Globus pallidus (tissue), 1 donor: ENCODE data around the gene SLC2A6.

Source experiments
- DNase-seq: peaks from one replicate; pipeline ENCODE4 v3.0.0-alpha.2; 2015; ENCODE audit warnings: low spot score

The SLC2A6 gene

DNA sequence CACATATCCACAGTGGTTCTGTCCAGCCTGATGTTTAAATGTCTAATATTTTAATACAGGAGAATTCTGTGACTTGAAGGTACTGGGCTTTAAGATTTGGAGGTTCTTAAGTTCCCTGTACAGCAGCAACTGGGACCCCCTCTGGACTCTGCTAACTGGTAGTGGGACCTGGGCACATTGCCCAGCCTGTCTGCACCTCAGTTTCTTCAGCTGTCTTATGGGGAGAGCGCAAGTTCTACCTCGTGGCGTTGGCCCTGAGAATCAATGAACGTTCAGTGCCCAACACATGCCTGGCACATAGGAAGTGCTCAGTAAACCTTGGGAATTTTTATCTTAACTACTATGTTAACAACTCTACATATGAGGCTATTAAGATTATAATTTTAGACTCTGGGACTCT is 1.4 kb downstream of the SLC2A6 start:
- no peak for DNase-seq

DNA sequence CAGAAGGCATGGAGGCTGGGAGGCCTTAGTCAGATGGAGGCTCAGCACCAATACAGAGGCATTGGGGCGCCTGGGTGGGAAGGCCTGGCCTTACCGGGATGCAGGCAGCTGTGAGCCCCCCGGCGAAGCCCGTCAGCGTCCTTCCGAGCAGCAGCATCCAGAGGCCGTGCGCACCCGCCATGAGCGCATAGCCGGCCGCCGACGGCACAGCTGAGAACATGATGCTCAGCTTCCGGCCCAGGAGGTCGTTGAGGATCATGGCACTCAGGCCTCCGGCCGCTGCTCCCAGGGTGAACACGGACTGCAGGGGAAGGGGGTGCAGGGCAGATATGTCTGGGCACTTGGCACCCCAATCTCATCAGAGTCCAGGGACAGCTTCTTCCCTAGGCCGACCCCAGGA is 2.0 kb downstream of the SLC2A6 start:
- DNase-seq: no peak

DNA sequence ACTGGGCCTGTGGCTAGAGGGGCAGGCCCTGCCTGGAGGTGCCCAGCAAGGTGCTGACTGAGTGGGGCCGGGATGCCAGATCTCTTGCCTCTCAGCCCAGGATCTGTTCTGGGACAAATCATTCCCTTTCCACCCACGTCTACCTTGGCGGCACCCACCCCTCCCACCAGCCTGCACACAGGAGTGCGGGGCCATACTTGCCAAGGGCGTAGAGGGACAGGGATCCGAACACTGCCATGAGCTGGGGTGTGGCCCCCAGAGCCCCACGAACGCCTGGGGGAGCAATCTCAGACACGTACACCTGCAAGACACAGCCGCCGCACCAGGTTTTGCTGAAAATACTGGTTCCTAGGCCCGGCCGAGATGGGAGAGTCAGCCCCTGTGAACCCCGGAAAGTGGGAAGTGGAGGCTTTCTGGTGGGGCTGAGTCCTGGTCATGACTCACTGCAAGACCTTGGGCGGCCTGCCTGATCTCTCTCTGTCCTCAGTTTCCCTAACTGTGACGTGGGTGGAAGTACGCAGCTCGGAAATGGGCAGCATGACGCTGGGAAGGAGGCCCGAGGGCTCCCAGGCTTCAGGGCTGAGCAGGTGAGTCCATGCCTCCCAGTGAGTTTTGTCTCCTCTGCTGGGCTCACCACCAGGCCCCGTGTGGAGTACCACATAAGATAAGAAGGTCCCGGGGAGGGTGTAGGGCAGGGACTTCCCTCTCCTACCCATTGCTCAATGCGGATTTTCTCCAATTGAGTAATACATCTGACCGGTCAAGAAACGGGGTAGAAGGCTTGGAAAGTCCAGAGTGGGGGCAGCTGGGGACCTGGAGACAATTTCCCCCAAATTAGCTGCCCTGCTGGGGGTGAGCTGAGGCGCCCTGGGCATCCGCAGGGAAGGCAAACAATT is 2.6 kb downstream of the SLC2A6 start:
- no peak for DNase-seq

DNA sequence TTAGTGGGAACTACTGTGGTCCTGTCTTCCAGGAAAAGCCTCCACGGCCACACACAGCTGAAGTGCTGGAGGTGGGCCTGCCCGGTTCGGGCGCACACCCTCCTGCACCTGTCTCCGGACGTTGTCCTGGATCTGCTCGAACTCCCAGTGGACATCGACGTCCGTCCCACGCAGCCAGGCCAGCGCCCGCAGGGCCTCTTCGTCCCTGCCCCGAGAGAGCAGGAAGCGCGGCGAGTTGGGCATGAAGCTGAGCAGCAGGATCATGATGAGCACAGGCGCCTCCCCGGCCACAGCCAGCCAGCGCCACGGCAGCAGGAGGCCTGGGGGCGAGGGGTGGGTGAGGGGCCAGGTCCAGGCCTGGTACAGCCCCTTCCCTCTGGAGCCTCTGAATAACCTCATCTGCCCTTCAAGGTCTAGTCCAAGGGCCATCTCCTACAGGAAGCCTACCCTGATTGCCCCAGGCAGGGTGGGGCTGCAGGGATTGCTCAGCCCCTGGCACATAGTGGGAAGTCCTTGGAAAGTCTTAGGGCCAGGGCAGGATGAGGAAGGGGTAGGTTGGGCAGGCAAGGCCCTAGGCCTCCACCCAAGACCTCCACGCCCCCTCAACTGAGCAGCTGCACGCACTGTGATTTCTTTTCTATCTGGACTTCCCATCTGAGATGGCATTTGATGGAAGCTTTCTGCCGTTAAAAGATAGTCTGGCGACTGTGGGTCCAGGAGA is 3.4 kb downstream of the SLC2A6 start:
- DNase-seq: no peak

DNA sequence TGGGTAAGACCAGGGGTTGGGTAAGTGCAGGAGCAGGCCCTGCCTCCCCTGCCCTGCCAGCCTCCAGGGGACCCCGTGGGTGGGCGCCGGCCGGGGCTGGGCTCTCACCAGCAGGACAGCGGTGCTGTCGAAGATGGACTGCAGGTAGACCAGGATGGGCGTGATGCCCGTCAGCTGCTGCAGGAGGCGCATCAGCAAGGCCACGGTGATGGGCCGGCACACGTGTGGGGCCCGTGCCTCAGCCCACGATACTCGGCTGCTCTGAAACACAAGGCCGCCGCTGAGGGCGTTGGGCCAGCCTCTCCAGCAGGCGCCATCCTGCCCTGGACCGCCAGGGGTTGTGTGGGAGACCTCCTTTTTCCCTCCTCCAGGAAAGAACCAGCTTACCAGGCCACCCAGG is 4.0 kb downstream of the SLC2A6 start:
- DNase-seq: no peak

DNA sequence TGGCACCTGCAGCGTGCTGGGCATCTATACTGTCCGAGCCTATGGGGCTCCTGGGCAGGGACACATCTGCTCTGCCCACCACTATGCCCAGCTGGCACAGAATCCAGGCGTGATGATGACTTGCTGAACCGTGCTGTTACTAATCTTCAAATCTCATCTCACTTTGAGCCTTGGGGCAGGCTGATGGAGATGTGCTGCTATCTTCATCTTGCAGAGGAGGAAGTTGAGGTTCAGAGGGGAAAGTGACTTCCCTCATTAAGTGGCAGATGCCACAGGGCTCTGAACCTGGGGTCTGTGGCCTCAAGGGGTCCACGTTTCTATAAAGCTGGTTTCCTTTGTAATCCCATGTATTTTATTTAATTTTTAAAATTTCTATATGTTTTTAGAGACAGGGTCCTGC is 4.7 kb downstream of the SLC2A6 start:
- no peak for DNase-seq

DNA sequence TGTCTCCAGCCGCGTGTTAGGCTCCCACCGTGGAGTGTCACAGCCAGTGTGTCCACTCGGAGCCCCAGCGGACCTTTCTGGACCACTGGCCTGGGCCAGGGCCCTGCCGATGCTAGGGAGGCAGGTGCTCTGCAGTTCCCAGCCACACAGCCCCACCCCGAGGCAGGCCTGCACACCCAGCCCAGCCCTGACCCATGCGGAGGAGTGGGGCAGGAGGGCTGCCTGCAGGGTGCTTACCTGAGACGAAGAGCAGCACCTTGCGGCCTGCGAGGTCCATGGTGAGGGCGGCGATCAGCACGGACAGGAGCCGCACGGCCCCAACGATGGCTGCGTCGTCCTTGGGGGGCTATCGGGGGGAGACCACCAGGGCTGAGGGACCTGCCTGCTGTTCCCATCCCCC is 5.2 kb downstream of the SLC2A6 start:
- no peak for DNase-seq

DNA sequence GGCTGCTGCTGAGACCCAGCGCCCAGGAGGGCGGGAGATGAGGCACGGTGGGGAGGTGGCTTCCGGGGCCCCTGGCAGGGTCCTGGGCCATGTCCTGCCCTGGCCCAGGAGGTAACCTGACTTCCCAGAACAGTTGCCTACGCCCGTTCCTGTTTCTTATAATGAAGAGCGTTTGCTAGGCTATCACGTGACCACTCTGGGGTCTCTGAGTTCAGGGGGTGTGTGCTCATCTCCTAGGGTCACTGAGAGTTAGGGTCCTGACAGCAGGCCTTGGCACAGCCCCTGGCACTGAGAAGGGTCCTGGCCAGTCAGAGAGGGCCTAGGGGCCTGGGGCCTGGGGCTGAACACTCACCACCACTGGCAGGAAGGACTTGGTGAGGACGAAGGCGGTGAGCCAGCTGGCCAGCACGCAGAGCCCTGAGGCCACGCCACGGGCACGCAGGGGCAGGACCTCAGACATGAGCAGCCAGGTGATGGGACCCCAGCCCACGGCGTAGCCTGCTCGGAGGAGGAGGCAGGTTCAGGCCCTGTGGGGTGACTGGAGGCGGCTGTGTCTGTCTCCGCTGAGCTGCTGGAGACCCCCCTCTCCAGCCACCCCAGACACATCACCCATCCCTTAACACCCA is 6.0 kb downstream of the SLC2A6 start:
- DNase-seq: no peak

DNA sequence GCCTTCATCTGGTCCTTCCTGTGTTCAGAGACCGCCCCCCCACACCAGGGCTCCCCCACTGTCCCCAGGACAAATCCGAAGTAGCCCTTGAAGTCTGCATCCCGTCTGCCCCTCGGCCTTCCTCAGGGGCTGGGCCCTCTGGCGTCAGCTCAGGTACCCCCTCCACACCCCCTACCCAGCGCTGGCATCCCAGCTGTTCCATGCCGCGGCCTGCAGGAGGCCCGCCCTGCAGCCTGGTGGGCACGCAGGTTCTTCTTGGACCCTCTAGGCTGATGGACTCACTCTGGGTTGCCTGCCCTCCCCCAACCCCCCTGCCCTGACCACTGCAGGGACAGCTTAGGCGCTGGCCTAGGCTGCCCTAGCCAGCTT is 6.6 kb downstream of the SLC2A6 start:
- DNase-seq: no peak

DNA sequence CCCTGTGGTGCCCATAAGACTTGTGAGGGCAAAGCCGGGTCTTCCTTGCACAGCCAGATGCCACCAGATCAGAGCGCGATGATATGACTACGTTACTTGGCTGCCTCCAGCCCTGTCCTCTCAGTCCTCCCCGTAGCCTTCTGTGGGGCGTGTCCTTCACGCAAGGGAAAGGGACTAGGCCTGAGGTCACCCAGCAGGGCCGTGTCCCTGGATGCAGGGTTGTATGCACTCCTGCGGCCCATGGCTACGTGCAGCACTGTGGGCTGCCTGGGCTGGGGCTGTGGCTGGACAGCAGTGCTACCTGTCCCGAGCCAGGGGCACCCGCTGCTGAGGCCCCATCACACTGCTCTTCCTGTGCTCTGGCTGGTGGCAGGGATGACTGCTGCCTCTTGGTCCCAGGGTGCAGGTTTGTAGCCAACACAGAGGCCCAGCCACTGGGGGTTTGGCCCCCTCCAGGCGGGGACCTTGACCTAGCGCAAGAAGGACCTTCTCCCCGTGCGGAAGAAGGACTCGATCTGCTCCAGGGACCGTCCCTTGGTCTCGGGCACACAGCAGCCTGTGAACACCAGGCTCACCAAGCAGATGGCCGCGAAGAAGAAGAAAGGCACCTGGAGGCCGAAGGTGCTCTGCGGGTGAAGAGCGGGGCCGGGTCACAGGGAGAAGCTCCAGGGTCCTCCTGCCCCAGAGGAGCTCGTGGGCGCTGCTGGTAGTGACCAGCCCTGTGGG is 7.2 kb downstream of the SLC2A6 start:
- DNase-seq: no peak

DNA sequence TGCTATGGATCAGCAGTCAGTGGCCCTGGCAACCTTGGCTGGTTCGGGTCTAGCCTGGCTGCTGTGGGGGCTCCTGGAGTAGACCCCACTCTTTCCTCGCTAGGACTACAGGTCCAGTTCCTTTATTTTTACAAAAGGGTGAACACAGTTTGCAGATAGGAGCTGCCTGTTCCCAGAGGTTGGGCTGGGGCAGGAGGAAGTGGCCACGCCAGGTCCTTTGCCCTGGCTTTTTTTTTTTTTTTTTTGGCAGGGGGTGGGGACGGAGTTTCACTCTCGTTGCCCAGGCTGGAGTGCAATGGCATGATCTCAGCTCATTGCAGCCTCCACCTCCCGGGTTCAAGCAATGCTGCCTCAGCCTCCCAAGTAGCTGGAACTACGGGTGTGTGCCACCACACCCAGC is 7.9 kb downstream of the SLC2A6 start:
- DNase-seq: no peak

DNA sequence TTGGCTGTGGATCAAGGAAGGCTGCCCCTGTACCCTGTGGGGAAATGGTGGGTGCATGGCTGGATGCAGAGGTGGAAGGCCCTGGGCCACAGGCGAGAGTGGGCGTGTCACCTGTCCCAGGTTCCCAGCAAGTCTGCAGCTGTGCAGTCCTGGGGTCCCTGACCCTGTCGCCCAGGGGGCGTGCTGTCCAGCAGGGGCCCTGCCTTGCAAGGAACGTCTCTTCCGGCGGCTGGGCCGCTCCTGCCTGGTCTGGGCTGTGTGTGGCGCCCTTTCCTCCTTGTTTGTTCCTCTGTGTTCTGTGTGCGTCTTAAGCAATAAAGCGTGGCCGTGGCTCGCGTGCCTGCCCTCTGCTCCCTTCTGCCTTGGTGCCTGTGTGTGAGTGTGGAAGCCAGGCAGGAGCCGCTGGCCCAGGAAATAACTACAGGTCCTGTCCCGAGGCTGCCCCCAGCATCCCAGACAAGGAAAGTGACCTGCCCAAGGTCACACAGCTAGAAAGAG is 8.4 kb downstream of the SLC2A6 start:
- DNase-seq: no peak

DNA sequence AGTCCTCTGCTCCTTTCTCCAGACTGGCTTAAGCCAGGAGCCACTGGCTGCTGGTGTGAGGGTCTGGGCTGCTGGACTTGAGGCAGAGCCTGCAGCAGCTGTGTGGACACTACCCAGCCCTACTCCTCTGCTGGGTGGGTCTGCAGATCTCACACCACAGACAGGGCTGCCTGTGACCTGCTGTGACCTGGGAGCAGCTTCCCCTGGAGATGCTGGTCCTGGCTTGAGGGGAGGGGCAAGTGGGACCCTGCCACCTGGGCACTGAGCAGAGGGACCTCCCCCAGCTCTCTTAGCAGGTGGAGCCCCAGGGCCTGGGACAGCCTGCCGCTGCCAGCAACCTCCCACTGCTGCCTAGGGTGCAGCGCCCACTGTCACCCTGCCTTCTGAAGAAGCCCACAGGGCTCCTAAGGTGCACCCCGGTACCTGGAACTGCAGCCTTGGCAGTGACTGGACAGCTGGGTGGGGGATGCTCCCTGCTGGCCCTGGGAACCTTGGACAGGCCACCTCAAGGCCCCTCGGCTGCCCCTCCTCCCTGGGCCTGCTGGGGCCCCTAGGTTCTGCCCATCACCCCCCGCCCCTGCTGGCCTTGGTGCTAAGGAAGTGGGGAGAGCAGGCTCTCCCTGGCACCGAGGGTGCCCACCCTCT is 10.0 kb downstream of the SLC2A6 start:
- DNase-seq: no peak

DNA sequence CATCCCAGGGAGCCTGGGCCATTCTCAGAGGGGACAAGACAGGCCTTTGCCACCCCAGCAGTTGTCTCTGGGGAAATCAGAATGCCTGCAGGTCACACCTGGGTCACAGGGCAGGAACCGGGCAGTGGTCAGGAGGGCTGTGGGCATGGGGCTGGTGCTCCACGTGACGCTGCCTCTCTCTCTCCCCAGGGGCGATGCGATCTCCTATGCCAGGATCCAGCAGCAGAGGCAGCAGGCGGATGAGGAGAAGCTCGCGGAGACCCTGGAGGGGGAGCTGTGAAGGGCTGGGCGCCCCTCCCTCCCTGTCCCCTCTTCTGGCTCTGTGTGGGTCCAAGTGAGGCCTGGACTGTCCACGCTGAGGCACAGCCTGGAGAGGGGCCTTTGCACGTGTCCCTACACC is 10.5 kb downstream of the SLC2A6 start:
- no peak for DNase-seq

DNA sequence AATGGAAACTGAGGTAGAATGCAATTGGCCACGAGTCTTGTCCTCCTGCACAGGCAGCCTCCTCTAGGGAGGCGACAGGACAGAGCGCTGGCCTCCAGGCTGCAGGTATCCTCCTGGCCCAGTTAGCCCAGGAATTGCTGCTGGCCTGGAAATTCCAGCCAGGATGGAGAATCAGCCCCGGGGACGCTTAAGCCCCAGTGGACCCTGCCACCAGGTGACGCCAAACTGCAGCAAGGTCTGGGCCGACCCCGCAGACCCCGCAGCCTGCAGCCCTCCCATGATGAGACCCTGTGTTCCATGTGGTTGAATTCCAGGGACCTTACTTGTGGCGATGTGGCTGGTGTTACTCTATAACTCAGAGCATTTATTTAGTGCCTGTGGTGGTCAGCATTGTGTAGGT is 11.8 kb downstream of the SLC2A6 start:
- DNase-seq: no peak

DNA sequence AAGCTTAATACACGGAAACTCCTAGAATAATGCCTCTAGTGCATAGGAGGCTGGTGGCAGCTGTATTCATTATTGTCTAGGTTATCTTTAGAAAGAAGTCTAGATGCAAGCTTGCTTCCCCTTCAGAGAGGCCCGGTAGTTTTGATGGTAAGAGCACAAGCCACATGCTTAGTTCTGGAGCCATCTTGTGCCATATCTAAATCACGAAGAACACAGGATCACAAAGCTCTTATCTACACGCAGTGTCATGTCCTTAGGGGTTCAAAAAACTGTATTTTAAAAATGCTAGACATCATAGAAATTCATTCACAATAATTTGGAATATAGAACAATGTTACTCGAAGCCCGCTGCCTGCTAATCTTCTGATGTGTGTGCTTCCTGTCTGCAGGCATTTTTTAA is 12.9 kb downstream of the SLC2A6 start:
- DNase-seq: no peak

DNA sequence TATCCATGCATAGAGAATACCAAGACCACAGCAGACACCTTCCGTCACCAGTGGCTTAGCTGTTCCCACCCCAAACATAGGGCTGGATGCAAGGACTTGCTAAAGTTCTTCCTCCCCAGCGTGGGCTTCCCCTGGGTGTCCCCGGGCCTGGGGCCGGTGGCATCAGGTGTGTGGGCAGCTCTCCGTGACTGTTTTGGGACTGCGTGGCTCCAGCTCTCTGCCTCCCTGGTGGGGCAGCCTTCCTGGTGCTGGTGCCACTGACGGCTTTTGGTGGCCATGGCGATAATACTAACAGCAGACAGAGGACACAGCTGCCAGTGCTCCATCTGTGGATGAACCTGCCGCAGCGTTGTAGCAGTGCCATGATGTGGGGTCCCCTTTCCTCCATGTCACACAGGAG is 14.3 kb downstream of the SLC2A6 start:
- no peak for DNase-seq

DNA sequence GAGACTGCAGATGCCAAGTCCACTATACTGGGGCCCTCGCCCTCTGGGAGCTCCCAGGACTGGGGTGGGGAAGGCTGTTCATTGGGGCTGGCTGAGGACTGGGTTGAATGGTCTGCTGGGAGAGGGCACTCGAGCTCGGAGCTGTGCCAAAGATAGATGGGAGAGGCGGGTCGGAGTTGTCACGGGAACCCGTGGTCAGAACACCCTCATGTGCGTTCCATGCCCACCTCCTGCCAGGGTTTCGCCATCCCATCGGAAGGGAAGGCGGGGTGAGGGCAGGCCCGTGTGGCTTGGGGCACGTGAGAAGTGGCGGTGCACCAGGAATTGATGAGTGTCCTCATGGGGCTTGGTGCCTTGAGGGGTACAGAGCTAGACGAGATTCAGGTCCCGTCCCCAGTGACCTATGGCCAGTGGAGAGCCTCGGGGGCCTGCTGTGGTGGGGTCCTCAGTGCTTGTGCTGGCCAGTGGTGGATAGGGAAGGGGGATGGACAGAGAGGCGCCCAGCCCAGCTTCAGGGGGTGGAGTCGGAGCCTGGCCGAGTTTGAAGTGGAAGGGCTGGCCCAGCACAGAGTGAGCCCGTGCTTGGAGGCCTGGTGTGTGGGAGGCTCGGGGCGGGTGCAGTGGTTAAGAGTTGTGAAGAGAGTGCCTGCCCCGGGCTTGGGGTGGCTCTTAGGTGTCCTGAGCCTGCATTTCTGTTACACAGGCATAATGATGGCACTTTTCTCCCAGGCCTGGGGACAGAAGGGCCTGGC is 14.9 kb downstream of the SLC2A6 start:
- no peak for DNase-seq

DNA sequence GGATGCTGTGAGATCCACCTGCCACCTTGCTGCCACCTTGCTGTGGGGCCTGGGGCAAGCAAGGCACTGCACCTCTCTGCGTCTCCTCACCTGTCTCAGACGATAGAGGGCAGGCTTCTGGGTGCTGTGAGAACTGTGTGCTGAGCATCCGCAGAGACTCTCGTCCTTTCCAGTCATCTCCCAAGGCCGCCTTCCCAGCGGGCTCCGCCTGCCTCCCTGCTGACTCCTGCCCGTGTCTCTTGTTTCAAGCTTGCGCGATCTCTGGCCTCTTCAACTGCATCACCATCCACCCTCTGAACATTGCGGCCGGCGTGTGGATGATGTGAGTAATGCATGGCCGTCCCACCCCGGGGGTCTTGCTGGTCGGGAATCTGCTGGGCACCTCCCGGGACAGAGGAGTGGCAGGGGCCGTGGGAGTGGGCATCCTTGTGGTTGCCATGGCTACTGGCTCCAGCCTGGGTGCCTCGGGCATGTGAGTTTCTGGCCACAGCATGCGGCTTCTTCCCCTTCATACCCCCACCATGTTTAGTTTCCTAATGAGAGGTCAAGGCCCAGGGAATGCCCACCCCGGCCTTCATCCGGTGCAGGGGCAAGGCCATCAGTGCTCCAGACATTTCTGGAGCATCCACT is 15.6 kb downstream of the SLC2A6 start:
- DNase-seq: no peak

DNA sequence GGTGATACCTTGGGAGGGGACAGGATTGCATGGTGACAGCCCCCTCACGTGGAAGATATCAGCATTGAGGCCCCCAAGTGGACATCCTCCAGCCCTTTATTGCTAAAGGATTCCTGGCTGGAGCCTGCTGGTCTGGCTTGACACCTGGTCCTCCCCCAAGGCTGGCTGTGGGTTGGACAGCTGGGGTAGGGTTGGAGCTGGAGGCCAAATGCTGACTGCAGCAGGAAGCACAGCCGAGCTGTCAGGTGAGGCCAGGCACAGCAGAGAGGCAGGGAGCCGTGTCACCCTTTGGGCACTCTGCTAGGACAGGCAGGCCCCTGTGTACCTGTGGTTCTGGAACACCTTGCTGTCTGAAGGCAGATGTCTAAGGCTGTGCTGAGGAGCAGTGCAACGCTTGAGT is 16.9 kb downstream of the SLC2A6 start:
- no peak for DNase-seq
